Measurements from ENCODE around the gene CAPN11. TPM values are rescaled to one million over a fixed set of nuclear protein-coding genes. Genes with fewer than 3 reads are reported as not detected.

Gene CAPN11
- total and polyA plus RNA-seq, 2 of the 4 experiments (the other 2 are of a cell fraction), result not detected

- no peak overlapping the region for H4K8ac ChIP-seq (ENCODE audit: low read depth in 2 of 2, low read length in 2 of 2)
- H2BK5ac ChIP-seq (ENCODE audit: low read depth, low read length, poor library complexity, severe bottlenecking), result no peak overlapping the region
- no peak overlapping the region for H3K23ac ChIP-seq (ENCODE audit: low read depth, low read length)
- H3K4me3 ChIP-seq (ENCODE audit: insufficient read depth, low read depth, low read length), result no peak overlapping the region
- H2AFZ ChIP-seq (replicated peaks; ENCODE audit: low read length, poor library complexity), result no peak overlapping the region
- H3K9ac ChIP-seq (ENCODE audit: low read depth, low read length), result no peak overlapping the region
- no peaks in the 10 kb centered on the region for H3K79me1 ChIP-seq (ENCODE audit: low read depth in 1 of 2, low read length in 2 of 2)
- no peak overlapping the region for H3K4me2 ChIP-seq (ENCODE audit: low read depth, low read length)
- H3K27ac ChIP-seq (ENCODE audit: insufficient read depth, low read length), result no peak overlapping the region
- BruUV-seq (replicated peaks), result no TSS peak
- H3K9me3 ChIP-seq (ENCODE audit: control insufficient read depth, insufficient read depth, low read length), result no peaks in the 10 kb centered on the region
- peaks cover 10% of the 10 kb centered on the region; the same call in 1 of the 2 replicates for H4K20me1 ChIP-seq (ENCODE audit: insufficient read depth, low read length)
- no peak overlapping the region for H3K14ac ChIP-seq (replicated peaks; ENCODE audit: low read depth, low read length)
- no peak overlapping the region for H4K91ac ChIP-seq (ENCODE audit: insufficient read depth, low read depth, low read length)
- peaks cover 2% of the 10 kb centered on the region for H3K4me1 ChIP-seq (ENCODE audit: control insufficient read depth, insufficient read depth, low read length)
- no peak overlapping the region for H3K56ac ChIP-seq (ENCODE audit: extremely low read depth, insufficient read depth, low read length)
- in situ Hi-C loops (cut with MboI; ENCODE audit: low sequenced_read_pairs) (no loop called here), dilution Hi-C loops (cut with HindIII; ENCODE audit: low sequenced_read_pairs, unreplicated experiment) (no loop called here), intact Hi-C loops (cut with micrococcal nuclease) (no loop called here)
- DNase-seq (no peak), ATAC-seq (ENCODE audit: low read depth) (no peak)
- H2AK9ac ChIP-seq (replicated peaks; ENCODE audit: low read depth, low read length, poor library complexity), result no peak overlapping the region
- H3K18ac ChIP-seq (ENCODE audit: low read depth, low read length), result no peak overlapping the region
- H3K9me1 ChIP-seq (ENCODE audit: insufficient read depth, low read length), result 0 out of 2 replicates have a peak, but pooled peaks cover 2% of the 10 kb centered on the region
- TF ChIP-seq NFE2L2 (IDR thresholded peaks at IDR 0.05; ENCODE audit: low read depth, low read length) (no peak), RFX5 (IDR thresholded peaks at IDR 0.05; ENCODE audit: low read depth, low read length) (no peak), CTCF (conservative IDR thresholded peaks at IDR 0.05; ENCODE audit: low read depth, low read length) (no peak), FOS (IDR thresholded peaks at IDR 0.05; ENCODE audit: low read depth, low read length) (no peak), MAFK (IDR thresholded peaks at IDR 0.05; ENCODE audit: low read depth, low read length) (no peak), MXI1 (IDR thresholded peaks at IDR 0.05; ENCODE audit: borderline replicate concordance, low read depth, low read length) (no peak), RCOR1 (IDR thresholded peaks at IDR 0.05; ENCODE audit: insufficient replicate concordance, low read length) (no peak), CHD1 (IDR thresholded peaks at IDR 0.05; ENCODE audit: low read depth, low read length) (no peak), ELK1 (IDR thresholded peaks at IDR 0.05; ENCODE audit: borderline replicate concordance, low read depth, low read length) (no peak), RAD21 (IDR thresholded peaks at IDR 0.05; ENCODE audit: low read length) (no peak), SMC3 (IDR thresholded peaks at IDR 0.05; ENCODE audit: low read depth, low read length) (no peak), MAZ (IDR thresholded peaks at IDR 0.05; ENCODE audit: borderline replicate concordance, low read depth, low read length) (no peak)
- POLR2A ChIA-PET (ENCODE audit: unreplicated experiment), result no interaction called here
- H4K5ac ChIP-seq (ENCODE audit: low read depth, low read length), result no peak overlapping the region
- H3K36me3 ChIP-seq (ENCODE audit: control insufficient read depth, insufficient read depth, low read length), result peaks cover 44% of the 10 kb centered on the region
- CTCF ChIA-PET, result no interaction called here
- no peak overlapping the region for H2AK5ac ChIP-seq (ENCODE audit: low read depth, low read length)
- no peaks in the 10 kb centered on the region for H3K27me3 ChIP-seq (ENCODE audit: control insufficient read depth, insufficient read depth, low read length)
- no peak overlapping the region for H2BK20ac ChIP-seq (ENCODE audit: low read depth, low read length)
- H3K4ac ChIP-seq (ENCODE audit: low read depth, low read length), result no peak overlapping the region
- no peak overlapping the region for H2BK120ac ChIP-seq (ENCODE audit: low read depth, low read length)
- H2BK15ac ChIP-seq (ENCODE audit: low read depth, low read length), result no peak overlapping the region
- 80% methylated on average over 2 of the region's 7 CpGs; no CpG with 5 or more reads in 1 of the 2 experiments for WGBS, 2 experiments (ENCODE audit: extremely low coverage in 2 of 2, insufficient read length in 1 of 2)
These were observed 9.1 kb upstream of the CAPN11 start for GRCh38 chr6:44149369-44150012.
